GM23338 (cell line): ENCODE data around the gene LRCH3. TPM values are rescaled to one million over a fixed set of nuclear protein-coding genes. Genes with fewer than 3 reads are reported as not detected.
A peak's percentile ranks its signal among the peaks of the same experiment; 100 is the strongest.

Experiments
- ATAC-seq: fragments of 200-7000 bp; cut with Tn5 transposase; 3 replicates; pipeline ENCODE4 v1.9.1; 2020
- DNase-seq: peaks from one replicate; pipeline ENCODE4 v3.0.0-alpha.2; 2015; ENCODE audit warnings: low spot score
- H2AFZ ChIP-seq: fragments of 200-600 bp; sonication (generic); 2 replicates; pipeline ENCODE4 v1.8.0; 2016; ENCODE audit warnings: antibody characterized with exemption, mild to moderate bottlenecking, moderate library complexity
- H3F3A ChIP-seq: fragments of 200-600 bp; sonication (generic); replicated peaks from 2 replicates; pipeline ENCODE4 v1.8.0; 2017; ENCODE audit warnings: antibody characterized with exemption, mixed run types, low read depth
- H3K27ac ChIP-seq: fragments of 200-600 bp; sonication (generic); 2 replicates; pipeline ENCODE4 v1.6.1; 2016; ENCODE audit warnings: low read depth
- H3K27me3 ChIP-seq: fragments of 200-600 bp; sonication (generic); 2 replicates; pipeline ENCODE4 v1.8.0; 2016; ENCODE audit warnings: mild to moderate bottlenecking, mixed run types, moderate library complexity; ENCODE audit not compliant: insufficient read depth
- H3K36me3 ChIP-seq: fragments of 200-600 bp; sonication (generic); 2 replicates; pipeline ENCODE4 v1.8.0; 2016; ENCODE audit warnings: mild to moderate bottlenecking; ENCODE audit not compliant: insufficient read depth
- H3K4me1 ChIP-seq: fragments of 200-600 bp; sonication (generic); 2 replicates; pipeline ENCODE4 v1.8.0; 2016; ENCODE audit warnings: mild to moderate bottlenecking, moderate library complexity; ENCODE audit not compliant: insufficient read depth
- H3K4me2 ChIP-seq: fragments of 200-600 bp; sonication (generic); 2 replicates; pipeline ENCODE4 v1.7.1; 2017; ENCODE audit warnings: mixed run types
- H3K4me3 ChIP-seq: fragments of 200-600 bp; sonication (generic); 2 replicates; pipeline ENCODE4 v1.6.1; 2016; ENCODE audit warnings: mixed run types
- H3K79me2 ChIP-seq: fragments of 200-600 bp; sonication (generic); replicated peaks from 2 replicates; pipeline ENCODE4 v1.8.0; 2017; ENCODE audit warnings: mild to moderate bottlenecking; ENCODE audit not compliant: insufficient read depth
- H3K9me2 ChIP-seq: fragments of 200-600 bp; sonication (generic); 2 replicates; pipeline ENCODE4 v1.8.0; 2017; ENCODE audit not compliant: insufficient read depth
- H4K20me1 ChIP-seq: fragments of 200-600 bp; sonication (generic); replicated peaks from 2 replicates; pipeline ENCODE4 v1.8.0; 2017; ENCODE audit warnings: mild to moderate bottlenecking; ENCODE audit not compliant: insufficient read depth
- H3K27ac Mint-ChIP-seq: 2 replicates; pipeline ENCODE4 v1.8.0; 2020; ENCODE audit warnings: inconsistent platforms, mild to moderate bottlenecking, moderate library complexity, mixed read lengths
- H3K27me3 Mint-ChIP-seq: 3 replicates; pipeline ENCODE4 v1.8.0; 2022; ENCODE audit warnings: low read depth, mild to moderate bottlenecking, moderate library complexity, mixed read lengths, inconsistent platforms; ENCODE audit not compliant: insufficient read depth, poor library complexity
- H3K36me3 Mint-ChIP-seq: 3 replicates; pipeline ENCODE4 v1.8.0; 2021; ENCODE audit warnings: low read depth, mild to moderate bottlenecking, inconsistent platforms, moderate library complexity, mixed read lengths
- H3K4me1 Mint-ChIP-seq: 3 replicates; pipeline ENCODE4 v1.8.0; 2020; ENCODE audit warnings: mild to moderate bottlenecking, inconsistent platforms, mixed read lengths
- H3K4me3 Mint-ChIP-seq: 3 replicates; pipeline ENCODE4 v1.8.0; 2021; ENCODE audit warnings: moderate library complexity, mild to moderate bottlenecking, inconsistent platforms, mixed read lengths
- H3K9me3 Mint-ChIP-seq: 3 replicates; pipeline ENCODE4 v1.8.0; 2020; ENCODE audit warnings: moderate library complexity, mild to moderate bottlenecking, inconsistent platforms, mixed read lengths
- CREB1 ChIP-seq: fragments of 250-450 bp; sonication (Bioruptor Pico); IDR thresholded peaks from 2 replicates; pipeline ENCODE4 v1.5.0; 2020; ENCODE audit warnings: low read depth, mild to moderate bottlenecking, moderate library complexity
- ETS1 ChIP-seq: IDR thresholded peaks from 2 replicates; pipeline ENCODE4 v1.6.1; 2016; ENCODE audit warnings: antibody characterized with exemption
- EZH2 ChIP-seq: fragments of 200-600 bp; sonication (generic); IDR thresholded peaks from one replicate; pipeline ENCODE4 v1.8.0; 2017; ENCODE audit warnings: antibody characterized with exemption, mild to moderate bottlenecking, low read depth; ENCODE audit not compliant: unreplicated experiment
- JUNB ChIP-seq: IDR thresholded peaks from one replicate; pipeline ENCODE4 v1.6.1; 2016; ENCODE audit warnings: antibody characterized with exemption; ENCODE audit not compliant: unreplicated experiment
- ZNF114 ChIP-seq: fragments of 250-450 bp; sonication (Bioruptor Pico); IDR thresholded peaks from 2 replicates; pipeline ENCODE4 v1.5.0; 2020; ENCODE audit warnings: mild to moderate bottlenecking, moderate library complexity
- ZNF331 ChIP-seq: fragments of 250-450 bp; sonication (Bioruptor Pico); IDR thresholded peaks from 2 replicates; pipeline ENCODE4 v1.5.0; 2020; ENCODE audit warnings: low read depth, mild to moderate bottlenecking, moderate library complexity
- polyA plus RNA-seq: library from polyadenylated mRNA; unstranded; fragments of >200 nt; fragmentation: Nextera tagmentation; extraction: Ambion mirVana; gene quantifications from 2 replicates; pipeline ENCODE4 v1.2.1, GENCODE V29; 2016
- total RNA-seq: library from RNA; depleted of rRNA; stranded (reverse); fragments of >200 nt; shearing (Covaris generic); gene quantifications from 2 replicates; pipeline ENCODE4 v1.2.3, GENCODE V29; 2014
- TF ChIP-seq, protein P1 (sequence below): IDR thresholded peaks from one replicate; pipeline ENCODE4 v1.6.1; 2018; ENCODE audit warnings: antibody characterized with exemption; ENCODE audit not compliant: unreplicated experiment
- TF ChIP-seq, protein P2 (sequence below): fragments of 250-450 bp; sonication (Bioruptor Pico); IDR thresholded peaks from 2 replicates; pipeline ENCODE4 v1.5.0; 2020; ENCODE audit warnings: mild to moderate bottlenecking, moderate library complexity

The LRCH3 gene
- total and polyA plus RNA-seq, 2 experiments from 2014 or later: 22.9 to 60.0 TPM

DNA sequence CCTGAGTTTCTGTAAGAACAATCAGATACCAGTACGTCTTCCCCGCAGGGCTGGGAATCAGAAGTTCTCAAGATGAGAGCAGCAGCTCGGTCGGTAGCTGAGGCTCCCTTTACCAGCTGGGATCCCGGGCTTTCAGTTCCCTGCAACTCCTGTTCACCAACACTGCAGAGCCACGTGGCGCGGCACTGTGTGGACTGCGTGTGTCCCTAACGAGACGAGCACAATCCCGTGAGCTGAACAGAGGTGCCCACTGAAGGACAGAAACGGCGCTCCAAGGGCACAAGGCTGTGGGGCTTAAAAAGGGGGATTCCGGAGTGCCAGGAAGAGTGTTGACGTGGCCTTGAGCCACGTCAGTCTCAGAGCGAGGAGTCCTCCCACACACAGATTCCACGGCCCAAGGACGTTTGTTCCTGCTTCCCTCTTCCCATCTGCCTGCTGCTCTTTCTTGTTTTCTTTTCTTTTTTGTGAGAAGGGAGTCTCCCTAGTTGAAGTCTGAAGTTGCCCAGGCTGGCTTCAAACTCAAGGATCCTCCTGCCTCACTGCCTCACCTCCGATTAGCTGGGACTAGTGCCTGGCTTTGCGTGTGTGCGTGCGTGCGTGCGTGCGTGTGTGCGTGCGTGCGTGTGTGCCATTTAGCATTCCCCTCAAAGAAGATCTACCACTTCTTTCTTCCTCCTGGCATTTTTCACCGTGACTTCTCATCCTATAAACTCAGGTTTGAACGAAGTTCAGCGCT lies 121.9 kb downstream of the LRCH3 start:
- peak; percentile 88 for ATAC-seq
- Mint-ChIP-seq H3K4me3 (no peak overlapping the region), H3K27me3 (peaks cover 3% of the 10 kb centered on the region), H3K27ac (peak overlapping the region; percentile 33; the same call in 1 of the 2 replicates), H3K9me3 (no peaks in the 10 kb centered on the region), H3K36me3 (no peaks in the 10 kb centered on the region), H3K4me1 (peaks cover 15% of the 10 kb centered on the region)
- no peak for TF ChIP-seq ZNF331 (CRISPR knock-in tag)
- TF ChIP-seq, protein P1, sequence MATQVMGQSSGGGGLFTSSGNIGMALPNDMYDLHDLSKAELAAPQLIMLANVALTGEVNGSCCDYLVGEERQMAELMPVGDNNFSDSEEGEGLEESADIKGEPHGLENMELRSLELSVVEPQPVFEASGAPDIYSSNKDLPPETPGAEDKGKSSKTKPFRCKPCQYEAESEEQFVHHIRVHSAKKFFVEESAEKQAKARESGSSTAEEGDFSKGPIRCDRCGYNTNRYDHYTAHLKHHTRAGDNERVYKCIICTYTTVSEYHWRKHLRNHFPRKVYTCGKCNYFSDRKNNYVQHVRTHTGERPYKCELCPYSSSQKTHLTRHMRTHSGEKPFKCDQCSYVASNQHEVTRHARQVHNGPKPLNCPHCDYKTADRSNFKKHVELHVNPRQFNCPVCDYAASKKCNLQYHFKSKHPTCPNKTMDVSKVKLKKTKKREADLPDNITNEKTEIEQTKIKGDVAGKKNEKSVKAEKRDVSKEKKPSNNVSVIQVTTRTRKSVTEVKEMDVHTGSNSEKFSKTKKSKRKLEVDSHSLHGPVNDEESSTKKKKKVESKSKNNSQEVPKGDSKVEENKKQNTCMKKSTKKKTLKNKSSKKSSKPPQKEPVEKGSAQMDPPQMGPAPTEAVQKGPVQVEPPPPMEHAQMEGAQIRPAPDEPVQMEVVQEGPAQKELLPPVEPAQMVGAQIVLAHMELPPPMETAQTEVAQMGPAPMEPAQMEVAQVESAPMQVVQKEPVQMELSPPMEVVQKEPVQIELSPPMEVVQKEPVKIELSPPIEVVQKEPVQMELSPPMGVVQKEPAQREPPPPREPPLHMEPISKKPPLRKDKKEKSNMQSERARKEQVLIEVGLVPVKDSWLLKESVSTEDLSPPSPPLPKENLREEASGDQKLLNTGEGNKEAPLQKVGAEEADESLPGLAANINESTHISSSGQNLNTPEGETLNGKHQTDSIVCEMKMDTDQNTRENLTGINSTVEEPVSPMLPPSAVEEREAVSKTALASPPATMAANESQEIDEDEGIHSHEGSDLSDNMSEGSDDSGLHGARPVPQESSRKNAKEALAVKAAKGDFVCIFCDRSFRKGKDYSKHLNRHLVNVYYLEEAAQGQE: no peak
- TF ChIP-seq ETS1: no peak
- TF ChIP-seq JUNB: no peak
- no peak for TF ChIP-seq ZNF114 (CRISPR knock-in tag)
- no peak for TF ChIP-seq EZH2
- DNase-seq: no peak
- no peak overlapping the region for H3K4me3 ChIP-seq
- no peaks in the 10 kb centered on the region for H3F3A ChIP-seq
- no peaks in the 10 kb centered on the region for H3K9me2 ChIP-seq
- no peaks in the 10 kb centered on the region for H4K20me1 ChIP-seq
- H3K36me3 ChIP-seq: no peaks in the 10 kb centered on the region
- H3K4me2 ChIP-seq: no peak overlapping the region
- no peak overlapping the region for H3K27ac ChIP-seq
- H2AFZ ChIP-seq: 0 out of 2 replicates have a peak overlapping the region, but pooled peaks have one; percentile 4
- no peaks in the 10 kb centered on the region for H3K79me2 ChIP-seq
- H3K4me1 ChIP-seq: no peaks in the 10 kb centered on the region
- H3K27me3 ChIP-seq: no peaks in the 10 kb centered on the region

GRCh38 chr3:197913641-197914380 lies 122.8 kb downstream of the LRCH3 start:
- ATAC-seq: no peak
- Histone ChIP-seq H4K20me1 (no peaks in the 10 kb centered on the region), H3K4me3 (no peak overlapping the region), H3F3A (no peaks in the 10 kb centered on the region), H3K9me2 (no peaks in the 10 kb centered on the region), H3K4me1 (no peaks in the 10 kb centered on the region), H3K4me2 (no peak overlapping the region), H2AFZ (0 out of 2 replicates have a peak overlapping the region, but pooled peaks have one; percentile 4), H3K79me2 (no peaks in the 10 kb centered on the region), H3K27me3 (no peaks in the 10 kb centered on the region), H3K27ac (no peak overlapping the region), H3K36me3 (no peaks in the 10 kb centered on the region)
- peaks cover 15% of the 10 kb centered on the region for H3K4me1 Mint-ChIP-seq
- H3K9me3 Mint-ChIP-seq: no peaks in the 10 kb centered on the region
- no peak for TF ChIP-seq CREB1 (CRISPR knock-in tag)
- TF ChIP-seq, protein P2, sequence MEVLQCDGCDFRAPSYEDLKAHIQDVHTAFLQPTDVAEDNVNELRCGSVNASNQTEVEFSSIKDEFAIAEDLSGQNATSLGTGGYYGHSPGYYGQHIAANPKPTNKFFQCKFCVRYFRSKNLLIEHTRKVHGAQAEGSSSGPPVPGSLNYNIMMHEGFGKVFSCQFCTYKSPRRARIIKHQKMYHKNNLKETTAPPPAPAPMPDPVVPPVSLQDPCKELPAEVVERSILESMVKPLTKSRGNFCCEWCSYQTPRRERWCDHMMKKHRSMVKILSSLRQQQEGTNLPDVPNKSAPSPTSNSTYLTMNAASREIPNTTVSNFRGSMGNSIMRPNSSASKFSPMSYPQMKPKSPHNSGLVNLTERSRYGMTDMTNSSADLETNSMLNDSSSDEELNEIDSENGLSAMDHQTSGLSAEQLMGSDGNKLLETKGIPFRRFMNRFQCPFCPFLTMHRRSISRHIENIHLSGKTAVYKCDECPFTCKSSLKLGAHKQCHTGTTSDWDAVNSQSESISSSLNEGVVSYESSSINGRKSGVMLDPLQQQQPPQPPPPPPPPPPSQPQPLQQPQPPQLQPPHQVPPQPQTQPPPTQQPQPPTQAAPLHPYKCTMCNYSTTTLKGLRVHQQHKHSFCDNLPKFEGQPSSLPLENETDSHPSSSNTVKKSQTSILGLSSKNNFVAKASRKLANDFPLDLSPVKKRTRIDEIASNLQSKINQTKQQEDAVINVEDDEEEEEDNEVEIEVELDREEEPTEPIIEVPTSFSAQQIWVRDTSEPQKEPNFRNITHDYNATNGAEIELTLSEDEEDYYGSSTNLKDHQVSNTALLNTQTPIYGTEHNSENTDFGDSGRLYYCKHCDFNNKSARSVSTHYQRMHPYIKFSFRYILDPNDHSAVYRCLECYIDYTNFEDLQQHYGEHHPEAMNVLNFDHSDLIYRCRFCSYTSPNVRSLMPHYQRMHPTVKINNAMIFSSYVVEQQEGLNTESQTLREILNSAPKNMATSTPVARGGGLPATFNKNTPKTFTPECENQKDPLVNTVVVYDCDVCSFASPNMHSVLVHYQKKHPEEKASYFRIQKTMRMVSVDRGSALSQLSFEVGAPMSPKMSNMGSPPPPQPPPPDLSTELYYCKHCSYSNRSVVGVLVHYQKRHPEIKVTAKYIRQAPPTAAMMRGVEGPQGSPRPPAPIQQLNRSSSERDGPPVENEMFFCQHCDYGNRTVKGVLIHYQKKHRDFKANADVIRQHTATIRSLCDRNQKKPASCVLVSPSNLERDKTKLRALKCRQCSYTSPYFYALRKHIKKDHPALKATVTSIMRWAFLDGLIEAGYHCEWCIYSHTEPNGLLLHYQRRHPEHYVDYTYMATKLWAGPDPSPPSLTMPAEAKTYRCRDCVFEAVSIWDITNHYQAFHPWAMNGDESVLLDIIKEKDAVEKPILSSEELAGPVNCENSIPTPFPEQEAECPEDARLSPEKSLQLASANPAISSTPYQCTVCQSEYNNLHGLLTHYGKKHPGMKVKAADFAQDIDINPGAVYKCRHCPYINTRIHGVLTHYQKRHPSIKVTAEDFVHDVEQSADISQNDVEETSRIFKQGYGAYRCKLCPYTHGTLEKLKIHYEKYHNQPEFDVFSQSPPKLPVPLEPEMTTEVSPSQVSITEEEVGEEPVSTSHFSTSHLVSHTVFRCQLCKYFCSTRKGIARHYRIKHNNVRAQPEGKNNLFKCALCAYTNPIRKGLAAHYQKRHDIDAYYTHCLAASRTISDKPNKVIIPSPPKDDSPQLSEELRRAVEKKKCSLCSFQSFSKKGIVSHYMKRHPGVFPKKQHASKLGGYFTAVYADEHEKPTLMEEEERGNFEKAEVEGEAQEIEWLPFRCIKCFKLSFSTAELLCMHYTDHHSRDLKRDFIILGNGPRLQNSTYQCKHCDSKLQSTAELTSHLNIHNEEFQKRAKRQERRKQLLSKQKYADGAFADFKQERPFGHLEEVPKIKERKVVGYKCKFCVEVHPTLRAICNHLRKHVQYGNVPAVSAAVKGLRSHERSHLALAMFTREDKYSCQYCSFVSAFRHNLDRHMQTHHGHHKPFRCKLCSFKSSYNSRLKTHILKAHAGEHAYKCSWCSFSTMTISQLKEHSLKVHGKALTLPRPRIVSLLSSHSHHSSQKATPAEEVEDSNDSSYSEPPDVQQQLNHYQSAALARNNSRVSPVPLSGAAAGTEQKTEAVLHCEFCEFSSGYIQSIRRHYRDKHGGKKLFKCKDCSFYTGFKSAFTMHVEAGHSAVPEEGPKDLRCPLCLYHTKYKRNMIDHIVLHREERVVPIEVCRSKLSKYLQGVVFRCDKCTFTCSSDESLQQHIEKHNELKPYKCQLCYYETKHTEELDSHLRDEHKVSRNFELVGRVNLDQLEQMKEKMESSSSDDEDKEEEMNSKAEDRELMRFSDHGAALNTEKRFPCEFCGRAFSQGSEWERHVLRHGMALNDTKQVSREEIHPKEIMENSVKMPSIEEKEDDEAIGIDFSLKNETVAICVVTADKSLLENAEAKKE (CRISPR knock-in tag): no peak
- no peaks in the 10 kb centered on the region for H3K36me3 Mint-ChIP-seq
- no peak for DNase-seq
- H3K4me3 Mint-ChIP-seq: no peak overlapping the region
- no peak overlapping the region for H3K27ac Mint-ChIP-seq
- peaks cover 5% of the 10 kb centered on the region for H3K27me3 Mint-ChIP-seq
